GM21723 (cell line): ENCODE results near the gene WHRN.
A peak's percentile ranks its signal among the peaks of the same experiment; 100 is the strongest.

Source experiments
- ATAC-seq: cut with Tn5 transposase; IDR thresholded peaks from one replicate; pipeline ENCODE4 v1.9.1; 2021; ENCODE audit warnings: mild to moderate bottlenecking, moderate library complexity; ENCODE audit not compliant: unreplicated experiment

The WHRN gene

GRCh38 chr9:114404531-114404930 lies 100.7 kb downstream of the WHRN start:
- ATAC-seq, result no peak

GRCh38 chr9:114403153-114403756 lies 102.0 kb downstream of the WHRN start:
- ATAC-seq, result no peak

- no peak for ATAC-seq
Measured at GRCh38 chr9:114401344-114401743, 103.9 kb downstream of the WHRN start.

GRCh38 chr9:114400772-114401171 lies 104.5 kb downstream of the WHRN start:
- no peak for ATAC-seq

- ATAC-seq, result no peak
Measured at GRCh38 chr9:114400219-114400618, 105.1 kb downstream of the WHRN start.

GRCh38 chr9:114399381-114399780 lies 105.9 kb downstream of the WHRN start:
- ATAC-seq, result no peak

- peak; percentile 79 for ATAC-seq
Measured at GRCh38 chr9:114397848-114398605, 107.2 kb downstream of the WHRN start.

GRCh38 chr9:114397219-114397847 lies 107.9 kb downstream of the WHRN start:
- ATAC-seq, result no peak

GRCh38 chr9:114396558-114397218 lies 108.6 kb downstream of the WHRN start:
- no peak for ATAC-seq

- ATAC-seq, result no peak
Measured at GRCh38 chr9:114395768-114396167, 109.5 kb downstream of the WHRN start.

- no peak for ATAC-seq
Measured at GRCh38 chr9:114395334-114395617, 110.0 kb downstream of the WHRN start.

- no peak for ATAC-seq
Measured at GRCh38 chr9:114394523-114395333, 110.5 kb downstream of the WHRN start.

- no peak for ATAC-seq
Measured at GRCh38 chr9:114392749-114393112, 112.5 kb downstream of the WHRN start.

- ATAC-seq, result no peak
Measured at GRCh38 chr9:114390952-114391351, 114.3 kb downstream of the WHRN start.

GRCh38 chr9:114389612-114390368 lies 115.5 kb downstream of the WHRN start:
- no peak for ATAC-seq

GRCh38 chr9:114388764-114389375 lies 116.4 kb downstream of the WHRN start:
- no peak for ATAC-seq

GRCh38 chr9:114388357-114388682 lies 117.0 kb downstream of the WHRN start:
- no peak for ATAC-seq

- peak; percentile 33 for ATAC-seq
Measured at GRCh38 chr9:114387680-114388356, 117.5 kb downstream of the WHRN start, which contains the start of gene AKNA. TSS of gene AKNA (minus strand) at chr9:114387982. CDS start at chr9:114381333, 6,649 bp downstream.
